Measurements from ENCODE around the gene MYL6B. TPM values are rescaled to one million over a fixed set of nuclear protein-coding genes. Genes with fewer than 3 reads are reported as not detected.

Gene MYL6B
- total RNA-seq, 2 donors from 2014 or later, result 66.4 to 203 TPM

DNA sequence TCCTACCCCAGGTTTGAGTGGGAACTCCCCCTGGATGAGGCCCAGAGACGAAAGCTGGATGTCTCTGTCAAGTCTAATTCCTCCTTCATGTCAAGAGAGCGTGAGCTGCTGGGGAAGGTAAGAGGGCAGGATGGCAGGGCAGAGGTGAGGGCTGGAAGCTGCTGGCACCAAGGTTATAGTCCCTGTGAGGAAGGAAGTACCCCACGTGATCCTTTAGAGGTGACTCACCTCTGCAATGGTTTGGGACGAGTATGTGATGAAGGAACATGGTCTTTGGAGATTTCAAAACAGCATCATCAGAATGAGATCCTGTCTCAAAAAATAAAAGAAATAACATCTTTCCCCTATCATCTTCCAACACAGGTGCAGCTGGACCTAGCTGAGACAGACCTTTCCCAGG lies 9.2 kb upstream of the MYL6B start:
- H3K36me3 ChIP-seq, result peaks cover 2 to 11% of the 10 kb centered on the region in 2 donors
- no peaks in the 10 kb centered on the region for H3K4me1 ChIP-seq (replicated peaks)
- TF ChIP-seq, protein P1, sequence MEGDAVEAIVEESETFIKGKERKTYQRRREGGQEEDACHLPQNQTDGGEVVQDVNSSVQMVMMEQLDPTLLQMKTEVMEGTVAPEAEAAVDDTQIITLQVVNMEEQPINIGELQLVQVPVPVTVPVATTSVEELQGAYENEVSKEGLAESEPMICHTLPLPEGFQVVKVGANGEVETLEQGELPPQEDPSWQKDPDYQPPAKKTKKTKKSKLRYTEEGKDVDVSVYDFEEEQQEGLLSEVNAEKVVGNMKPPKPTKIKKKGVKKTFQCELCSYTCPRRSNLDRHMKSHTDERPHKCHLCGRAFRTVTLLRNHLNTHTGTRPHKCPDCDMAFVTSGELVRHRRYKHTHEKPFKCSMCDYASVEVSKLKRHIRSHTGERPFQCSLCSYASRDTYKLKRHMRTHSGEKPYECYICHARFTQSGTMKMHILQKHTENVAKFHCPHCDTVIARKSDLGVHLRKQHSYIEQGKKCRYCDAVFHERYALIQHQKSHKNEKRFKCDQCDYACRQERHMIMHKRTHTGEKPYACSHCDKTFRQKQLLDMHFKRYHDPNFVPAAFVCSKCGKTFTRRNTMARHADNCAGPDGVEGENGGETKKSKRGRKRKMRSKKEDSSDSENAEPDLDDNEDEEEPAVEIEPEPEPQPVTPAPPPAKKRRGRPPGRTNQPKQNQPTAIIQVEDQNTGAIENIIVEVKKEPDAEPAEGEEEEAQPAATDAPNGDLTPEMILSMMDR (IDR thresholded peaks at IDR 0.05), result no peak
- no peak for TF ChIP-seq POLR2AphosphoS5 (IDR thresholded peaks at IDR 0.05)
- no peak for TF ChIP-seq POLR2A (IDR thresholded peaks at IDR 0.05)
- peak overlapping the region in 1 of 2 donors; percentile 38 for H3K27ac ChIP-seq
- no peaks in the 10 kb centered on the region for H3K27me3 ChIP-seq (replicated peaks; ENCODE audit: insufficient read depth)
- WGBS, result 80% methylated on average over 4 of the region's 4 CpGs
- intact Hi-C loops (cut with DNase I), result no loop called here
- H3K4me3 ChIP-seq, result no peak overlapping the region
- DNase-seq (ENCODE audit: low spot score), result no peak
- H3K9me3 ChIP-seq, result no peaks in the 10 kb centered on the region

- Histone ChIP-seq H3K27ac (peak overlapping the region in 1 of 2 donors; percentile 38), H3K4me1 (replicated peaks) (no peaks in the 10 kb centered on the region), H3K36me3 (peaks cover 0 to 11% of the 10 kb centered on the region in 2 donors), H3K4me3 (no peak overlapping the region), H3K27me3 (replicated peaks; ENCODE audit: insufficient read depth) (no peaks in the 10 kb centered on the region), H3K9me3 (no peaks in the 10 kb centered on the region)
- DNase-seq (ENCODE audit: low spot score), result no peak
- TF ChIP-seq POLR2AphosphoS5 (IDR thresholded peaks at IDR 0.05) (no peak), POLR2A (IDR thresholded peaks at IDR 0.05) (no peak)
- TF ChIP-seq, protein P1 (IDR thresholded peaks at IDR 0.05), result no peak
- WGBS, result 80% methylated on average over 8 of the region's 8 CpGs
- intact Hi-C loops (cut with DNase I), result no loop called here
These were observed 8.5 kb upstream of the MYL6B start for GRCh38 chr12:56143870-56144269.

DNA sequence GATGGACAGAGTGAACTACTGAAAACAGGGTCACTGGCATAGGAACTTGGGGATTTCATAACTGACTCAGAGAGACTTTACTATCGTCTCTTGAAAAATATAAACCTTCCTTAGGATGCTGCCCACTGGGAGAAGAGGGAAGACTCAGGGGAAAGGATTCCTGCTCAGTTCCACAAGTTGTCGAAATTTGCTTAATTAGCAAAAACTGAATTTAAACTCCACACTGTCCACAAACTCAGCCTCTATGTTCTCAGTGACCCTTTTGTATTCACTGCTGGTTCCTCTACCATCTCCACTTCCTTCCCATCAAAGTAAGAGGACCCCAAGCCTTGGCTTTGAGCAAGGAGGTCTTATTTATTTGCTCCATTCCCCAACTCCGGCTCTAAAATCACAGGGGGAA lies 7.2 kb upstream of the MYL6B start:
- TF ChIP-seq, protein P1 (IDR thresholded peaks at IDR 0.05), result no peak
- no peak for TF ChIP-seq POLR2A (IDR thresholded peaks at IDR 0.05)
- TF ChIP-seq POLR2AphosphoS5 (IDR thresholded peaks at IDR 0.05), result no peak
- Histone ChIP-seq H3K4me1 (replicated peaks) (no peaks in the 10 kb centered on the region), H3K36me3 (peaks cover 0 to 11% of the 10 kb centered on the region in 2 donors), H3K27me3 (replicated peaks; ENCODE audit: insufficient read depth) (no peaks in the 10 kb centered on the region), H3K9me3 (no peaks in the 10 kb centered on the region), H3K27ac (no peak overlapping the region), H3K4me3 (no peak overlapping the region)
- intact Hi-C loops (cut with DNase I), result no loop called here
- 80% methylated on average over 3 of the region's 3 CpGs for WGBS
- no peak for DNase-seq (ENCODE audit: low spot score)

DNA sequence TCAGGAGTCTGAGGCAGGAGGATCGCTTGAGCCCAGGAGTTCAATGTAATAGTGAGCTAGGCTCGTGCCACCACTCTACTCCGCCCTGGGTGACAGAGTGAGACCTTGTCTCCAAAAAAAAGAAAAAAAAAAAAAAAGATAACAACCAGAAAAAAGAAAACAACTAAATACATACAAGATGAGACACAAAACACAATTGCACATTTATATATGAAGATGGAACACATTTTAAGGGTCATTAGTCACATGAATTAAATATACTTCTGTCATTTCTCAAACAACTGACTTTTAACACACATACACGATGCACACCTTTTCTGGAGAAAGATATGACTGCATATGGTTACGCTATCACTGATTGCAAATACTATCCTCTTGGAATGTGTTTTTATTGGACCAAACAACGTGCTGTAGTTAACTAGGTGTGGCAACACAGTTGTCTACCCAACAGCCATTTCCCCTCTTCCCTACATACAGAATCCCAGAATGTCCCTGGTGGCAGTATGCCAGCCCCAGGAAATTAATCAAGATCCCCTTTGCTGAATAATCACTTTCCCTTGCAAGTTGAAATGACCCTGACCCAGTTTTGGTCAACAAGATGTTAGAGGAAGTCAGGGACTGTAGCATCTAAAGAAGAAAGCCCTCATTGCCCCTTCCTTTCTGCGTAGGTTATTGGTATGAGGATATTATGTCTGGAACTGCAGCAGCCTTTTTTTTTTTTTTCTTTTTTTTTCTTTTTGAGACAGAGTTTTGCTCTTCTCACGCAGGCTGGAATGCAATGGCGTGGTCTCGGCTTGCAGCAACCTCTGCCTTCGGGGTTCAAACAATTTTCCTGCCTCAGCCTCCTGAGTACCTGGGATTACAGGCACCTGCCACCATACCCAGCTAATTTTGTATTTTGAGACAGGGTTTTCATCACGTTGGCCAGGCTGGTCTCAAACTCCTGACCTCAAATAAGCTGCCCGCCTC lies 5.6 kb upstream of the MYL6B start:
- Histone ChIP-seq H3K9me3 (no peaks in the 10 kb centered on the region), H3K36me3 (peaks cover 0 to 11% of the 10 kb centered on the region in 2 donors), H3K4me3 (no peak overlapping the region), H3K27ac (no peak overlapping the region), H3K27me3 (replicated peaks; ENCODE audit: insufficient read depth) (no peaks in the 10 kb centered on the region), H3K4me1 (replicated peaks) (peaks cover 5% of the 10 kb centered on the region)
- intact Hi-C loops (cut with DNase I), result no loop called here
- DNase-seq (ENCODE audit: low spot score), result no peak
- TF ChIP-seq POLR2AphosphoS5 (IDR thresholded peaks at IDR 0.05), result no peak
- TF ChIP-seq, protein P1 (IDR thresholded peaks at IDR 0.05), result no peak
- no peak for TF ChIP-seq POLR2A (IDR thresholded peaks at IDR 0.05)
- WGBS, result 55% methylated on average over 13 of the region's 13 CpGs
